CD4-positive, alpha-beta T cell treated with Interleukin-4 for 1 hour (primary cell): ENCODE results near the gene TXNL1.

Source experiments
- DNase-seq, 2 donors: peaks; one replicate each; pipeline ENCODE4 v3.0.0-alpha.2; 2020 to 2022

TXNL1 gene

GRCh38 chr18:56565551-56566345 lies 72.6 kb downstream of the TXNL1 start:
- DNase-seq, result no peak

- DNase-seq, result no peak
Measured at GRCh38 chr18:56565046-56565445, 73.3 kb downstream of the TXNL1 start.

DNA sequence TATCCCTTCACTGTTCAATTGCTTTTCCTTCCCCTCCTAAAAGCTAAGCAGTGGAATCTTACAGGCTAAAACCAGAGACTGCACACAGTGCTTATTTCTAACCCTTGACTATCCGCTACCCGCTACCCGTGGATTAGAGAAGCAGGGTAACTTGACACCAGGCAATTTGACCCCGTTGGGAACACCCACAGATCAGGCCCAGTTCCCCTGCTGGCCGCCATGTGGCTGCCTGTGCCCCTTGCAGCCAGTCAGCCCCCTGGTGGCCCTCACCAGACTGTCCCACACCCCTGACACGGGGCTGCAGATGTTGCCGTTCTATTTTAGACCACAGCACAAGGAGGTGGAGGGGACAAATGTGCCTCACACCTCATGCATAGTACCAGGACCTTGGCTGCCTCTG lies 74.8 kb downstream of the TXNL1 start:
- no peak for DNase-seq

DNA sequence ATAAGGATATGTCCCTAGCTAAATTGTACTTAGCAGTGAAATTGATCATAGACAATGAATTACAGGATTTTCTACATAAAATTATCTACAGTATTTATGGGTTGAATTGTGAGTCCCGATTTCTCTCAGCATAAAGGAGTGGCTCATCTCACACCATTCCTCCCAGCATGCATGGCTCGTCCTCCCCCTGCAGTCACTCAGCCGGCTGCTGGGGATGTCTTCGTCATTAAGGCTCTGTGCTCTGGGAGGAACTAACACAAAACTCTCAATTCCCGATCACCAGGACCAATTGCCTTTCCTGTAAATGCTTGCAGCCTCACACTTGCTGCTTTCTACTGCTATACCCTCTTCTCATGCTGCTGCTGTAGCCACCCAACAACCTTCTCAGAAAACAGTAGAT lies 75.9 kb downstream of the TXNL1 start:
- no peak for DNase-seq

DNA sequence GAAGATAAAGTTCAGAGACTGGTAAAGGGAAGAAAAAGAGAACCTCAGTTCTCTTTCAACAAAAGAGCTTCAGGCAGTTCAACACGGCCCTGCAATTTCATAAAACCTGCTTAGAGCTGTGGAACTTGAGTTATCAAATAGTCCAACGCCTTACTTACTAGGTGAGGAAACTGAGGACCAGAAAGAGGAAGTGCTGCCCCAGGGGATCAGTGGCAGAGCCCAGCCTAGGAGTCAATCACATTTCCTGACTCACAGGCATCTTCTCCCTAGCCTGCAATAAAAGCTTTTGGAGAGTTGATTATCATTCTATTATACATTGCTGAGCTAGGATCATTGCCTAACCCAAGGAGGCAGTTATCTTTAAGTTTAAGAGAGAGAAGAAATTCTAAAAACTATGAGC lies 77.4 kb downstream of the TXNL1 start:
- DNase-seq, result no peak

DNA sequence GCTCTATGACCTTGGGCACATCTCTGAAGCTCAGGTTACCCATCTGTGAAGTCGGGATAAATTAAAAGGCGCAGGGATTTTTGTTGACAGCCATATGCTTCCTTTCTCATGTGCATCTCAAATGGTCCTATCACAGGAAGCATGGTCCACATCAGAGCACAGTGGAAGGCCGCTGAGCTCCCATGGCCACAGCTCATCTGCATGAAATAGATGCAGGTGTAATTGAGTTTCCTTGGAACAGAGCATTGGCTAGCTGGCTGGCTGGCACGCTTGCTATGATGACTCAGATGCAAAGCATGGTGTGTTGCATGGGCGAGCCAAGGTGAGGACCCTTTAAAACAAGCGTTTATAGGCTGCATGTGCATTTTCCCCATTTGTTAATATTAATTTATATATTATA lies 79.3 kb downstream of the TXNL1 start:
- no peak for DNase-seq

DNA sequence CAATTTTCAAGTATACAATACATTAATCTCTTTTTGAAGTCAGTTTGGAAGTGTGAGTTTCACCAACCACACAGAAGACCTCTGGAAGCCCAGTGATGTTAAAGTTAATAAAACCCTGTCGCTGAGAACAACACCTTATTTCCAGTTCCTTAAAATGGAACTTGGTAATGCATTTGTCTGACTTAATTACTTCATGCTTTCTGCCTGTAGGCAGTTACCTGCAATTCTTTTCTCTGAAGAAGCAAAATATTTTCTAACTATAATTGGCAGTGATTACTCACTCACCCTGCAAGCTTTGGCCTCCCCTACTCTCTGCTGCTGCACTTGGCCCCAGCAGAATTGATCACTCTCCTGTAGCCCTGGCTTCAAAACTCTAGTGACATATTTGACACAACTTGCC lies 81.5 kb downstream of the TXNL1 start:
- DNase-seq, result no peak

- no peak for DNase-seq
Measured at GRCh38 chr18:56550121-56550520, 88.3 kb downstream of the TXNL1 start.
